ENCODE data around the gene SYT11.
A peak's percentile ranks its signal among the peaks of the same experiment; 100 is the strongest.
"Not testable (repeated sequence)": the region's sequence is repeated elsewhere in the genome, so short reads cannot be mapped to it uniquely, and the experiment has no call there.

SYT11 gene, protein sequence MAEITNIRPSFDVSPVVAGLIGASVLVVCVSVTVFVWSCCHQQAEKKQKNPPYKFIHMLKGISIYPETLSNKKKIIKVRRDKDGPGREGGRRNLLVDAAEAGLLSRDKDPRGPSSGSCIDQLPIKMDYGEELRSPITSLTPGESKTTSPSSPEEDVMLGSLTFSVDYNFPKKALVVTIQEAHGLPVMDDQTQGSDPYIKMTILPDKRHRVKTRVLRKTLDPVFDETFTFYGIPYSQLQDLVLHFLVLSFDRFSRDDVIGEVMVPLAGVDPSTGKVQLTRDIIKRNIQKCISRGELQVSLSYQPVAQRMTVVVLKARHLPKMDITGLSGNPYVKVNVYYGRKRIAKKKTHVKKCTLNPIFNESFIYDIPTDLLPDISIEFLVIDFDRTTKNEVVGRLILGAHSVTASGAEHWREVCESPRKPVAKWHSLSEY

DNA sequence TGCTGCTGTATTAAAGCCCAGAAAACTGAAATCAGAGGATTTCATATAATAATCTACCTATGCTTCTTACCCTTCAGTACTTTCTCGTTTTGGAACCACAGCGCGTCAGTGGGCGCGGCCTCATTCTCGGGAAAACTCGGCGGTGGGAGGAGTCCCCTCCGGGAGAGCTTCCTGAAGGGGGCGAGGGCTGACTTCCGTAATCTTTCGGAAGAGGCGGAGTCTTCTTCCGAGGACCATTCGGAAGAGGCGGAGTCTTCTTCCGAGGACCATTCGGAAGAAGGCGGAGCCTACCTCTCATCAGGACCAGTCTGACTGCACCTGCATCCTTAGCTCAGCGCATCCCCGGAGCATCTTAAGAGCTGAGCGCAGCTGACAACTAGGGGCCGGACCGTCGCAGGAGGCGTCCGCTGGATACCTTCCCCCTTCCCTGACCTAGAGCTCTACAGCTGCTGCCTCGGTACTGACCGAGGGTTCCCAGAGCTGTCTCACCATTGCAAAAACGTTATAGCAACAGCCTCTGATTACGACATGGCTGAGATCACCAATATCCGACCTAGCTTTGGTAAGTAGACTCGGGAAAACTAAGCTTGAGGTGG, at the start of gene SYT11:
Gene SYT11, plus strand, starts transcription at position 334 of the 596 bp plus-strand sequence. Its CDS starts 195 bp downstream, at position 529.
- Histone ChIP-seq H3K27me3 (ENCODE audit: low read depth, low read length) (no peaks in the 10 kb centered on the region), H3K27ac (ENCODE audit: low read length) (peak within 1 kb of the TSS; percentile 95), H3K36me3 (ENCODE audit: control insufficient read depth in 1 of 2, insufficient read depth in 2 of 2, low read length in 2 of 2) (peaks cover 0 to 7% of the 10 kb centered on the region in 2 donors), H3K4me3 (ENCODE audit: low read depth in 1 of 2, low read length in 2 of 2) (peak within 1 kb of the TSS; percentile 59 to 87), H3K4me1 (ENCODE audit: control insufficient read depth in 1 of 2, insufficient read depth in 2 of 2, low read length in 2 of 2) (peaks cover 6 to 20% of the 10 kb centered on the region in 2 donors), H3K9me3 (ENCODE audit: control insufficient read depth in 1 of 2, low read length in 2 of 2) (no peaks in the 10 kb centered on the region)

DNA sequence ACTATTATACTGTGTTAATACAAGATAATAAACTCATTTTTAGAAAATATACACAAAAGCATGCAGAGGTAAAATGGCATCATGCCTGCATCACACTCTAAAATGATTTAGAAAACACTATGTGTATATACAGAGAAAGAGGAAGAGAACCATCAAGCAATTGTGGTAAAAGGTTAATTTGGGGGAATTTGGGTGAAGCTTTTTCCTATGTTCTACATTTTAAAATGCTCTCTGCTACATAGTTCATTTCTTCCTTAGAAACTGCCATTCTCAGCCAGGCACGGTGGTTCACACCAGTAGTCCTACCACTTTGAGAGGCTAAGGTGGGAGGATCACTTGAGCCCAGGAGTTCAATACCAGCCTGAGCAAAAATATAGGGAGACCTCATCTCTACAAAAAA, 46.5 kb upstream of the SYT11 start:
- no peaks in the 10 kb centered on the region for H3K4me1 ChIP-seq (ENCODE audit: control insufficient read depth in 1 of 2, insufficient read depth in 2 of 2, low read length in 2 of 2)
- peaks cover 19 to 30% of the 10 kb centered on the region in 2 donors for H3K36me3 ChIP-seq (ENCODE audit: control insufficient read depth in 1 of 2, insufficient read depth in 2 of 2, low read length in 2 of 2)
- H3K4me3 ChIP-seq (ENCODE audit: low read depth in 1 of 2, low read length in 2 of 2): no peak overlapping the region
- no peaks in the 10 kb centered on the region for H3K9me3 ChIP-seq (ENCODE audit: control insufficient read depth in 1 of 2, low read length in 2 of 2)
- no peaks in the 10 kb centered on the region for H3K27me3 ChIP-seq (ENCODE audit: low read depth, low read length)
- H3K27ac ChIP-seq (ENCODE audit: low read length): no peak overlapping the region

DNA sequence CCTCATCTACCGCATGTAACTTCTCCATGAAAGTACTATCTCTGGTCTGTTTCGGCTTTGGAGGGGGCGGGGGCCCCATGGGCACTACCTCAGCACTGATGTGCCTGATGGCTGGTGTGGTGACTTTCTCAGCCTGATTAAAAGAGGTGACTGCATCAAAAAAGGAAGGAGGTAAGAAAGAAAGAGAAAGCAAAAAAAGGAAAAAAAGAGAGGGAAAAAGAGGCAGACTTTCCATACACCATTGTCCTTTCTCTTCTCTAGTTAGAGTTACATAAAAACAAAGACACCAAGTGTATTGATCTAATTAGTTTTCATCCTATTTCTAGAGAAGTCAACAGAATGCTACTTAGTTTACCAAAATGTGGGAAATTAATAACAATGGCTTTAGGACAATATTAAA, 45.7 kb upstream of the SYT11 start:
- H3K4me3 ChIP-seq (ENCODE audit: low read depth in 1 of 2, low read length in 2 of 2): no peak overlapping the region
- no peaks in the 10 kb centered on the region for H3K27me3 ChIP-seq (ENCODE audit: low read depth, low read length)
- H3K9me3 ChIP-seq (ENCODE audit: control insufficient read depth in 1 of 2, low read length in 2 of 2): no peaks in the 10 kb centered on the region
- H3K4me1 ChIP-seq (ENCODE audit: control insufficient read depth in 1 of 2, insufficient read depth in 2 of 2, low read length in 2 of 2): no peaks in the 10 kb centered on the region
- H3K36me3 ChIP-seq (ENCODE audit: control insufficient read depth in 1 of 2, insufficient read depth in 2 of 2, low read length in 2 of 2): peaks cover 24 to 34% of the 10 kb centered on the region in 2 donors
- H3K27ac ChIP-seq (ENCODE audit: low read length): no peak overlapping the region

DNA sequence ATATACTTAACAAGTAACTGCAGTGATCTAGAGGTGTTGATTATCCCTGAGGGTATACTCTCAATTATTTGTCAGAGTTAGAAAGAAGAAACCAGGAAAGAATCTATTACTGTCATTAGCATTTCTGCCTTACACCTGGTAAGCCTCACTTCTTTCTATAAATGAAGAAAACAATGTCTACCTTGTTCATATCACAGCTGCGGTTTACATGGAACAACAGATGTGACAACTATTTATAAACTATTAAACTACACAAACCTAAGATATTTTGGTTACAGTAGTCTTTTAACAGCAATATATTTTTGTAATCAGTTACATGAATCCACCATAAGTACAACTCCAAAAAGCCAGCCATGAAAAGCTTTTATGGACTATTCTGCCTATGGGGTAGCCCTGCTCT, 43.0 kb upstream of the SYT11 start:
- no peak overlapping the region for H3K27ac ChIP-seq (ENCODE audit: low read length)
- H3K4me3 ChIP-seq (ENCODE audit: low read depth in 1 of 2, low read length in 2 of 2): no peak overlapping the region
- H3K9me3 ChIP-seq (ENCODE audit: control insufficient read depth in 1 of 2, low read length in 2 of 2): no peaks in the 10 kb centered on the region
- H3K36me3 ChIP-seq (ENCODE audit: control insufficient read depth in 1 of 2, insufficient read depth in 2 of 2, low read length in 2 of 2): peaks cover 40 to 53% of the 10 kb centered on the region in 2 donors
- H3K4me1 ChIP-seq (ENCODE audit: control insufficient read depth in 1 of 2, insufficient read depth in 2 of 2, low read length in 2 of 2): no peaks in the 10 kb centered on the region
- H3K27me3 ChIP-seq (ENCODE audit: low read depth, low read length): no peaks in the 10 kb centered on the region

DNA sequence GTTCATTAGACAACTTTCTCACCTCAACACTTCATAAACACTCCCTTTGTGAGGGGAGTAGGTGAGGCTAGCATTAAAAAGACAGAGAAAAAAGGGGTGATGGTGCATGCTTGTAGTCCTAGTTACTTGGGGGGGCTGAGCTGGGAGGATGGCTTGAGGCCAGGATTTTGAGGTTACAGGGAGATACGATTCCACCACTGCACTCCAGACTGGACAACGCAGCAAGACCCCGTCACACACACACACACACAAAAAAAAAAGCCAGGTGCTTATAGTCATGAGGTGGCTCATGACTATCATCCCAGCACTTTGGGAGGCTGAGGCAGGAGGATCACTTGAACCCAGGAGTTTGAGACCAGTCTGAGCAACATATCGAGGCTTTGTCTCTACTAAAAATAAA, 31.9 kb upstream of the SYT11 start:
- Histone ChIP-seq H3K36me3 (ENCODE audit: control insufficient read depth in 1 of 2, insufficient read depth in 2 of 2, low read length in 2 of 2) (peaks cover 15 to 20% of the 10 kb centered on the region in 2 donors), H3K9me3 (ENCODE audit: control insufficient read depth in 1 of 2, low read length in 2 of 2) (no peaks in the 10 kb centered on the region), H3K27me3 (ENCODE audit: low read depth, low read length) (no peaks in the 10 kb centered on the region)

DNA sequence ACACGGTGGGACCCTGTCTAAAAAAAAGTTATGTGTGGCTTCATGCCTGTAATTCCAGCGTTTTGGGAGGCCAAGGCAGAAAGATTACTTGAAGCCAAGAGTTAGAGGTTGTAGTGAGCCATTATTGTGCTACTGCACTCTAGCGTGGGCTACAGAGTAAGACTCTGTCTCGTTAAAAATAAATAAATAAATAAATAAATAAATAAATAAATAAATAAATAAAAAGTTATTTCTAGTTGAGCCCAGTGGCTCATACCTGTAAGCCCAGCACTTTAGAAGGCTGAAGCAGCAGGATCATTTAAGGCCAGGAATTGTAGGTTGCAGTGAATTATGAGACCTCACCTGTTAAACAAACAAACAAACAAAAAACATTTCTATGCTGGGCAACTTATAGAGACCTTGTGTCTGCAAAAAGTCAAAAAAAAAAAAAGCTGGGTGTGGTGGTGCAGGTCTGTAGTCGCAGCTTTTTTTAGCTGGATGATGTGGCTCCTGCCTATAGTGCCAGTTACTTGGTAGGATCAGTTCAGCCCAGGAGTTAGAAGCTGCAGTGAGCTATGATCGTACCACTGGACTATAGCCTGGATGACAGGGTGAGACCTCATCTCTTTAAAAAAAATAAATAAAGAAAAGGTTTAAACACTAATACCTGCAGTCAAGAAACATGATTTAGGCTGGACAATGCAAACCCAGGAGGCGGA, 27.9 kb upstream of the SYT11 start:
- Histone ChIP-seq H3K4me3 (ENCODE audit: low read depth in 1 of 2, low read length in 2 of 2) (no peak overlapping the region), H3K9me3 (ENCODE audit: control insufficient read depth in 1 of 2, low read length in 2 of 2) (no peaks in the 10 kb centered on the region), H3K4me1 (ENCODE audit: control insufficient read depth in 1 of 2, insufficient read depth in 2 of 2, low read length in 2 of 2) (no peaks in the 10 kb centered on the region), H3K27me3 (ENCODE audit: low read depth, low read length) (no peaks in the 10 kb centered on the region), H3K27ac (ENCODE audit: low read length) (no peak overlapping the region), H3K36me3 (ENCODE audit: control insufficient read depth in 1 of 2, insufficient read depth in 2 of 2, low read length in 2 of 2) (peaks cover 0 to 7% of the 10 kb centered on the region in 2 donors)

More for the DNA sequence above, 31.9 kb upstream of the SYT11 start:
- H3K4me3 ChIP-seq (ENCODE audit: low read depth in 1 of 2, low read length in 2 of 2): no peak overlapping the region
- H3K27ac ChIP-seq (ENCODE audit: low read length): no peak overlapping the region
- H3K4me1 ChIP-seq (ENCODE audit: control insufficient read depth in 1 of 2, insufficient read depth in 2 of 2, low read length in 2 of 2): no peaks in the 10 kb centered on the region

DNA sequence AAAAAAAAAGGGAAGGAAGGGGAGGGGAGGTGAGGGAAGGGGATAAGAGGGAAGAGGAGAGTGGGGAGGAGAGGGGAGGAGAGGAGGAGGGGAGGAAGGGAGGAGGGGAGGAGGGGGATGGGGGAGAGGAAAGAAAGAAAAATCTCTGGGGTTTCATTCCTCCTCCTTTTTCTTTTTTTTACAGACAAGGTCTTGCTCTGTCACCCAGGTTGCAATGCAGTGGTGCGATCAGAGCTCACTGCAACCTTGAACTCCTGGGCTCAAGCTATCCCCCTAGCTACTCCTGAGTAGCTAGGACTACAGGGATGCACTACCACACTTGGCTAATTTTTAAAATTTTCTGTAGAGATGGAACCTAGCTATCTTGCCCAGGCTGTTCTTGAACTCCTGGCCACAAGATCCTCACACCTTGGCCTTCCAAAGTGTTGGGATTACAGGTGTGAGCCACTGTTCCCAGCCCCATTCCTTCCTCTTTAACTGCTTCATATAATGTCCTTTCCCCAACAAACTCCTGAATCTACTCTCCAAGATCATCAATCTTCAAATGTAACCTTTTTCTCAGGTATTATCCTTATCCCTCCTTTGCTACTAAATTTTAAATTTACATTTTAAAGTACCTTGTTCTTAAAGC, 25.6 kb upstream of the SYT11 start:
- Histone ChIP-seq H3K4me1 (ENCODE audit: control insufficient read depth in 1 of 2, insufficient read depth in 2 of 2, low read length in 2 of 2) (no peaks in the 10 kb centered on the region), H3K9me3 (ENCODE audit: control insufficient read depth in 1 of 2, low read length in 2 of 2) (no peaks in the 10 kb centered on the region), H3K27ac (ENCODE audit: low read length) (no peak overlapping the region), H3K27me3 (ENCODE audit: low read depth, low read length) (no peaks in the 10 kb centered on the region), H3K4me3 (ENCODE audit: low read depth in 1 of 2, low read length in 2 of 2) (no peak overlapping the region), H3K36me3 (ENCODE audit: control insufficient read depth in 1 of 2, insufficient read depth in 2 of 2, low read length in 2 of 2) (no peaks in the 10 kb centered on the region)

DNA sequence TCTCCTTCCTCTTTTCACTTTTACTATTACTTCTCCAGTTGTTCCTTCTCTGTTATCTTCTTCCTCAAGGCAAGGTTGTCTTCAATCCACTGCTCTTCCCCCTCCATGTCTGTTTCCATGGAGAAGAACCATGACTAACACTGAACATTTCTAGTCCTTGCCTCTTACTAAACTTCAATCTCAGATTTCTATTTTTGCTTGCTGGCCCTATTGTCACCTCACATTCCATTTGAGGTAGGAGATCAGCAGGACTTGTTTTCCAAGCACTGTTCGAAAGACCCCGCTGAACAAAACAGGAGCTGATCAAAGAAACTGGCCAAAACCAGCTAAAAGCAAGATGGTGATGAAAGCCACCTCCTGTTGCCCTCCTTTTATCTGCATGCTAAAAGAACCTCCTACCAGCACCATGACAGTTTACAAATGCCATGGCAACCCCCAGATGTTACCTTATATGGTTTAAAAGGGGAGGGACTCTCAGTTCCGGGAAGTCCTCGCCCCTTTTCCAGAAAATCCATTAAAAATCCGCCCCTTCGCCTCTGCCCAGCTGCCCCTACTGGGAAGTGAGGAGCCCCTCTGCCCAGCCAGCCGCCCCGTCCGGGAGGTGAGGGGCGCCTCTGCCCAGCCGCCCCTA, 25.0 kb upstream of the SYT11 start:
- Histone ChIP-seq H3K36me3 (ENCODE audit: control insufficient read depth in 1 of 2, insufficient read depth in 2 of 2, low read length in 2 of 2) (no peaks in the 10 kb centered on the region), H3K4me1 (ENCODE audit: control insufficient read depth in 1 of 2, insufficient read depth in 2 of 2, low read length in 2 of 2) (no peaks in the 10 kb centered on the region), H3K27me3 (ENCODE audit: low read depth, low read length) (no peaks in the 10 kb centered on the region), H3K9me3 (ENCODE audit: control insufficient read depth in 1 of 2, low read length in 2 of 2) (no peaks in the 10 kb centered on the region), H3K4me3 (ENCODE audit: low read depth in 1 of 2, low read length in 2 of 2) (no peak overlapping the region), H3K27ac (ENCODE audit: low read length) (no peak overlapping the region)

DNA sequence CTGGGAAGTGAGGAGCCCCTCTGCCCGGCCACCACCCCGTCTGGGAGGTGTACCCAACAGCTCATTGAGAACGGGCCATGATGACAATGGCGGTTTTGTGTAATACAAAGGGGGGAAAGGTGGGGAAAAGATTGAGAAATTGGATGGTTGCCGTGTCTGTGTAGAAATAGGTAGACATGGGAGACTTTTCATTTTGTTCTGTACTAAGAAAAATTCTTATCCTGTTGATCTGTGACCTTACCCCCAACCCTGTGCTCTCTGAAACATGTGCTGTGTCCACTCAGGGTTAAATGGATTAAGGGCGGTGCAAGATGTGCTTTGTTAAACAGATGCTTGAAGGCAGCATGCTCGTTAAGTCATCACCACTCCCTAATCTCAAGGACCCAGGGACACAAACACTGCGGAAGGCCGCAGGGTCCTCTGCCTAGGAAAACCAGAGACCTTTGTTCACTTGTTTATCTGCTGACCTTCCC, 24.4 kb upstream of the SYT11 start:
- not testable (repeated sequence) for H3K4me3 ChIP-seq (ENCODE audit: low read depth in 1 of 2, low read length in 2 of 2); H3K27me3 ChIP-seq (ENCODE audit: low read depth, low read length); H3K36me3 ChIP-seq (ENCODE audit: control insufficient read depth in 1 of 2, insufficient read depth in 2 of 2, low read length in 2 of 2); H3K4me1 ChIP-seq (ENCODE audit: control insufficient read depth in 1 of 2, insufficient read depth in 2 of 2, low read length in 2 of 2); H3K9me3 ChIP-seq (ENCODE audit: control insufficient read depth in 1 of 2, low read length in 2 of 2); H3K27ac ChIP-seq (ENCODE audit: low read length)

DNA sequence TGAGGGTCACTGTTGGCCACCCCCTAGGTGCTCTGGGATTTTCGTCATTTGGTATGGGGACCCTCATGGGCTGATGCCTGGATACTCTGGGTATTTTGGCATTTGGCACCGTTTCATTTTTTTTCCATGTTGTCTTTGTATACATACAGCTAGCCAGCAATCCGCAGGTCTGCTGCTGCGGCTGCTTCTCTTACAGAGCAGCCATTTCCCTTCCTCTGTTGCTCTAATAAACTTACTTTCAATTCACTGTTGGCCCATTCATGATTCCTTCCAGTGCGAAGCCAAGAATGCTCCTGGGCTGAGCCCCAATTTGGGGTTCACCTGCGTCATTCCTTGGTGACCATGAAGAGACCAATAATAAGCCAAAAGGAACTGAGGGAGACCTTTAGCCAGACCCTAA, 23.8 kb upstream of the SYT11 start:
- H3K9me3 ChIP-seq (ENCODE audit: control insufficient read depth in 1 of 2, low read length in 2 of 2): no peaks in the 10 kb centered on the region
- H3K4me3 ChIP-seq (ENCODE audit: low read depth in 1 of 2, low read length in 2 of 2): no peak overlapping the region
- no peaks in the 10 kb centered on the region for H3K36me3 ChIP-seq (ENCODE audit: control insufficient read depth in 1 of 2, insufficient read depth in 2 of 2, low read length in 2 of 2)
- no peaks in the 10 kb centered on the region for H3K4me1 ChIP-seq (ENCODE audit: control insufficient read depth in 1 of 2, insufficient read depth in 2 of 2, low read length in 2 of 2)
- no peaks in the 10 kb centered on the region for H3K27me3 ChIP-seq (ENCODE audit: low read depth, low read length)
- H3K27ac ChIP-seq (ENCODE audit: low read length): no peak overlapping the region

Measured in muscle layer of duodenum (tissue), 2 donors.